22Rv1 (cell line): ENCODE measurements around the gene RCC1.
"Not testable (repeated sequence)": the region's sequence is repeated elsewhere in the genome, so short reads cannot be mapped to it uniquely, and the experiment has no call there.

Experiments
- CTCF ChIP-seq: fragments of 450-650 bp; IDR thresholded peaks from 2 replicates; pipeline ENCODE4 v1.5.1; 2017; ENCODE audit warnings: mild to moderate bottlenecking
- ZFX ChIP-seq: fragments of 450-650 bp; IDR thresholded peaks from 2 replicates; pipeline ENCODE4 v1.6.1; 2017; ENCODE audit warnings: antibody characterized with exemption, borderline replicate concordance

GRCh38 chr1:28586585-28587391 is 80.9 kb downstream of the RCC1 start:
- TF ChIP-seq CTCF, ZFX: not testable (repeated sequence)
